HCT116 (cell line): ENCODE measurements around the gene COL9A3.

Experiments used
- EZH2 ChIP-seq: fragments of 200-600 bp; sonication (generic); IDR thresholded peaks from 2 replicates; pipeline ENCODE4 v1.6.1; 2017; ENCODE audit warnings: antibody characterized with exemption, mixed run types
- EZH2phosphoT487 ChIP-seq: fragments of 200-600 bp; IDR thresholded peaks from 2 replicates; pipeline ENCODE4 v1.6.1; 2018; ENCODE audit warnings: antibody characterized with exemption, borderline replicate concordance
- POLR2A ChIP-seq: IDR thresholded peaks from 2 replicates; pipeline ENCODE4 v1.7.0; 2011; ENCODE audit warnings: borderline replicate concordance; ENCODE audit not compliant: insufficient read depth, insufficient read length; ENCODE audit errors: extremely low read depth
- POLR2AphosphoS5 ChIP-seq: IDR thresholded peaks from 2 replicates; pipeline ENCODE4 v1.6.1; 2011; ENCODE audit warnings: mild to moderate bottlenecking, low read depth, low read length, moderate library complexity
- RAD21 ChIP-seq: IDR thresholded peaks from 2 replicates; pipeline ENCODE4 v1.6.1; 2012; ENCODE audit warnings: low read depth, mild to moderate bottlenecking
- SIN3A ChIP-seq: IDR thresholded peaks from 2 replicates; pipeline ENCODE4 v1.6.1; 2012; ENCODE audit warnings: low read depth
- TF ChIP-seq, protein P1 (sequence below), 3 experiments: fragments of 200-600 bp in 1 of 3; sonication (generic) in 1 of 3; IDR thresholded peaks in 2 of 3; conservative IDR thresholded peaks in 1 of 3; 2 replicates each; pipeline ENCODE4 v1.5.1; 2012 to 2017; ENCODE audit warnings: low read depth in 2 of 3, low read length in 2 of 3, antibody characterized with exemption in 1 of 3, borderline replicate concordance in 1 of 3, control low read depth in 1 of 3, mild to moderate bottlenecking in 1 of 3, mixed read lengths in 1 of 3, mixed run types in 1 of 3, moderate library complexity in 1 of 3; ENCODE audit not compliant: insufficient read depth in 1 of 3
- TF ChIP-seq, protein P2 (sequence below): IDR thresholded peaks from 2 replicates; pipeline ENCODE4 v1.6.1; 2011; ENCODE audit warnings: mild to moderate bottlenecking, low read length, moderate library complexity; ENCODE audit not compliant: insufficient replicate concordance; ENCODE audit errors: extremely low read depth

DNA sequence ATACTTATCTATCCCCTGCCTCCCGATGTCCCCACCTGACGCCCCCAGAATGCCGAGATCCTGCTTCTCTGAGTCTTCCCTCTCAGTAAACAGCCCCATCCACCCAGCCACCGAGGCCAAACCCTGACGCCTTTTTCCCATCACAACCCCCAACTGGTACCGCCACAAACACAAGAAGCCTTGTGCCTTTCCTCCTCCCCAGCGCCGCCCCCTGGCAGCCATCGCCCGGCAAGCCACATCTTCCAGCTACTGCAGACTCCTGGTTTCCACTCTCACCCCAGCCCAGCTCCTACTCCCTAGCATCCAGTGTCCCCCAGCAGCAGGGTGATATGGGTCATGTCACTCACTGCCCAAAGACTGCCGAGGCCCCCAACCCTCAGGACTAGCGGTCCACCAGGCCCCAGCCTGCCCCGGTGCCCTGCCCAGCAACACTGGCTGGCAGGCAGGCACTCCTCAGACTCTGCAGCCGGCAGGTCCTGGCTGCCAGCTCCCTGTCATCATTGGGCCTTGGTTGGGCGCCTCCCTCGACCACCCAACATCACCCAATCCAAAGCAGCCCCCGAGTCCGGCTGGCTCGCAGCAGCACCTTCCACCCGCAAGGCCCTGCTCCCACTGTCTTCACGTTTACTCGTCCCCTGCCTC is 33.6 kb downstream of the COL9A3 start:
- no peak for TF ChIP-seq POLR2A
- no peak for TF ChIP-seq EZH2phosphoT487
- no peak for TF ChIP-seq POLR2AphosphoS5
- TF ChIP-seq, protein P1, sequence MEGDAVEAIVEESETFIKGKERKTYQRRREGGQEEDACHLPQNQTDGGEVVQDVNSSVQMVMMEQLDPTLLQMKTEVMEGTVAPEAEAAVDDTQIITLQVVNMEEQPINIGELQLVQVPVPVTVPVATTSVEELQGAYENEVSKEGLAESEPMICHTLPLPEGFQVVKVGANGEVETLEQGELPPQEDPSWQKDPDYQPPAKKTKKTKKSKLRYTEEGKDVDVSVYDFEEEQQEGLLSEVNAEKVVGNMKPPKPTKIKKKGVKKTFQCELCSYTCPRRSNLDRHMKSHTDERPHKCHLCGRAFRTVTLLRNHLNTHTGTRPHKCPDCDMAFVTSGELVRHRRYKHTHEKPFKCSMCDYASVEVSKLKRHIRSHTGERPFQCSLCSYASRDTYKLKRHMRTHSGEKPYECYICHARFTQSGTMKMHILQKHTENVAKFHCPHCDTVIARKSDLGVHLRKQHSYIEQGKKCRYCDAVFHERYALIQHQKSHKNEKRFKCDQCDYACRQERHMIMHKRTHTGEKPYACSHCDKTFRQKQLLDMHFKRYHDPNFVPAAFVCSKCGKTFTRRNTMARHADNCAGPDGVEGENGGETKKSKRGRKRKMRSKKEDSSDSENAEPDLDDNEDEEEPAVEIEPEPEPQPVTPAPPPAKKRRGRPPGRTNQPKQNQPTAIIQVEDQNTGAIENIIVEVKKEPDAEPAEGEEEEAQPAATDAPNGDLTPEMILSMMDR (IDR thresholded peaks at IDR 0.05 in 2 of 3, conservative IDR thresholded peaks at IDR 0.05 in 1 of 3; ENCODE audit: borderline replicate concordance in 1 of 3, insufficient read depth in 1 of 3, low read depth in 2 of 3, low read length in 2 of 3): no peak
- no peak for TF ChIP-seq EZH2
- TF ChIP-seq SIN3A: no peak
- TF ChIP-seq, protein P2, sequence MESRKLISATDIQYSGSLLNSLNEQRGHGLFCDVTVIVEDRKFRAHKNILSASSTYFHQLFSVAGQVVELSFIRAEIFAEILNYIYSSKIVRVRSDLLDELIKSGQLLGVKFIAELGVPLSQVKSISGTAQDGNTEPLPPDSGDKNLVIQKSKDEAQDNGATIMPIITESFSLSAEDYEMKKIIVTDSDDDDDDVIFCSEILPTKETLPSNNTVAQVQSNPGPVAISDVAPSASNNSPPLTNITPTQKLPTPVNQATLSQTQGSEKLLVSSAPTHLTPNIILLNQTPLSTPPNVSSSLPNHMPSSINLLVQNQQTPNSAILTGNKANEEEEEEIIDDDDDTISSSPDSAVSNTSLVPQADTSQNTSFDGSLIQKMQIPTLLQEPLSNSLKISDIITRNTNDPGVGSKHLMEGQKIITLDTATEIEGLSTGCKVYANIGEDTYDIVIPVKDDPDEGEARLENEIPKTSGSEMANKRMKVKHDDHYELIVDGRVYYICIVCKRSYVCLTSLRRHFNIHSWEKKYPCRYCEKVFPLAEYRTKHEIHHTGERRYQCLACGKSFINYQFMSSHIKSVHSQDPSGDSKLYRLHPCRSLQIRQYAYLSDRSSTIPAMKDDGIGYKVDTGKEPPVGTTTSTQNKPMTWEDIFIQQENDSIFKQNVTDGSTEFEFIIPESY: no peak
- no peak for TF ChIP-seq RAD21
